22Rv1 (cell line): ENCODE data around the gene INTS6.

Experiments
- ZFX ChIP-seq: fragments of 450-650 bp; IDR thresholded peaks from 2 replicates; pipeline ENCODE4 v1.6.1; 2017; ENCODE audit warnings: antibody characterized with exemption, borderline replicate concordance
- TF ChIP-seq, protein P1 (sequence below): fragments of 450-650 bp; IDR thresholded peaks from 2 replicates; pipeline ENCODE4 v1.5.1; 2017; ENCODE audit warnings: mild to moderate bottlenecking

DNA sequence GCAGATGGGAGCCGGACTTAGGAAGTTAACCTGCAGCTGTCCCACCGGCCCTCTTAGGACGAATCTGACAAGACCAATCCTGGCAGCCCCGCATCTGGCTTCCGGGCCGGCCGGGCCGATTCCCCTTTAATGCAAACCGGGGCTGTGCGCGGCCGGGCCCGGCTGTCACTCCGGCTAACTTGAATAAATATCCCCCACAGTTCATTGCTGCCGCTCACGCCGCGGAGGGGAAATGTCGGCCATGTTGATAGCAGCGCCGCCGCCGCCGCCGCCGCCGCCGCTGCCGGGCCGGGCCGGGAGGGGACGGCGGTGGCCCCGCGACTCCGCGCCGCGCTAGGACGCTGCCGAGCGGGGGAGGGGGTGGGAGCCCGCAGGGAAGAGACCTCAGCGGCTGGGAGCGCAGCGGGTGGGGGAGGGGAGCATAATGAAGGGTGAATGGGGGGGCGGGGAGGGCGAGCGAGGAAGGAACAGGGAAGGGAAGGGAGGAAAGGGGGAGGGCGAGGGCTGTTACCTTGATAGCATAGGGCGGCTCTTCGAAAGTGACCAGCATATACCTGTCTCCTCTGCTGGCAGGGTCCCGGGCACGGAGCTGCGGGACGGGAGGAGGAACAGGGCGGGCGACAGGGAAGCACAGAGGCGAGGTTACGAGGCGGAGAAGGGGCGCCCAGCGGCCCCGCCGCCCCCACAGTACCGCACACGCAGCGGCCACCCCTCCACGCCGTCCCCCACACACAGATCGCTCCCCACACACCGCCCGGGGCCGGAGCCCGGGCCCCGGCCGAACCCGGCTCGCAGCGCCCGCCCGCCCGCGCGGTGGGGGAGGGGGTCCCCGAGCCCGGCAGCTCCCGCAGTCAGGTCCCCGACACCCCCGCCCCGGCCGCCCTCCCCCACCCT lies 1.1 kb downstream of the INTS6 start:
- TF ChIP-seq, protein P1, sequence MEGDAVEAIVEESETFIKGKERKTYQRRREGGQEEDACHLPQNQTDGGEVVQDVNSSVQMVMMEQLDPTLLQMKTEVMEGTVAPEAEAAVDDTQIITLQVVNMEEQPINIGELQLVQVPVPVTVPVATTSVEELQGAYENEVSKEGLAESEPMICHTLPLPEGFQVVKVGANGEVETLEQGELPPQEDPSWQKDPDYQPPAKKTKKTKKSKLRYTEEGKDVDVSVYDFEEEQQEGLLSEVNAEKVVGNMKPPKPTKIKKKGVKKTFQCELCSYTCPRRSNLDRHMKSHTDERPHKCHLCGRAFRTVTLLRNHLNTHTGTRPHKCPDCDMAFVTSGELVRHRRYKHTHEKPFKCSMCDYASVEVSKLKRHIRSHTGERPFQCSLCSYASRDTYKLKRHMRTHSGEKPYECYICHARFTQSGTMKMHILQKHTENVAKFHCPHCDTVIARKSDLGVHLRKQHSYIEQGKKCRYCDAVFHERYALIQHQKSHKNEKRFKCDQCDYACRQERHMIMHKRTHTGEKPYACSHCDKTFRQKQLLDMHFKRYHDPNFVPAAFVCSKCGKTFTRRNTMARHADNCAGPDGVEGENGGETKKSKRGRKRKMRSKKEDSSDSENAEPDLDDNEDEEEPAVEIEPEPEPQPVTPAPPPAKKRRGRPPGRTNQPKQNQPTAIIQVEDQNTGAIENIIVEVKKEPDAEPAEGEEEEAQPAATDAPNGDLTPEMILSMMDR, result no peak
- TF ChIP-seq ZFX, result no peak
